Renal cortex interstitium (tissue), 11 donors: ENCODE data around the gene TACC3. TPM values are rescaled to one million over a fixed set of nuclear protein-coding genes. Genes with fewer than 3 reads are reported as not detected.

Experiments
- DNase-seq, 11 donors: peaks; one replicate each; pipeline ENCODE4 v3.0.0-alpha.2; 2013; ENCODE audit warnings: low read depth in 9 of 11, low spot score in 4 of 11; ENCODE audit errors: extremely low read depth in 1 of 11
- polyA plus RNA-seq, 3 donors: library from polyadenylated mRNA; unstranded; fragments of 120-200 nt; gene quantifications; one replicate each; pipeline ENCODE4 v1.2.1, GENCODE V29; 2013; ENCODE audit not compliant: insufficient read length in 3 of 3

The TACC3 gene
- polyA plus RNA-seq, 3 donors, result 40.0 to 56.0 (median 50.8) TPM

- peak in 1 of 11 donors; percentile 52 for DNase-seq
Measured at GRCh38 chr4:1752284-1753041, 31.1 kb downstream of the TACC3 start.

DNA sequence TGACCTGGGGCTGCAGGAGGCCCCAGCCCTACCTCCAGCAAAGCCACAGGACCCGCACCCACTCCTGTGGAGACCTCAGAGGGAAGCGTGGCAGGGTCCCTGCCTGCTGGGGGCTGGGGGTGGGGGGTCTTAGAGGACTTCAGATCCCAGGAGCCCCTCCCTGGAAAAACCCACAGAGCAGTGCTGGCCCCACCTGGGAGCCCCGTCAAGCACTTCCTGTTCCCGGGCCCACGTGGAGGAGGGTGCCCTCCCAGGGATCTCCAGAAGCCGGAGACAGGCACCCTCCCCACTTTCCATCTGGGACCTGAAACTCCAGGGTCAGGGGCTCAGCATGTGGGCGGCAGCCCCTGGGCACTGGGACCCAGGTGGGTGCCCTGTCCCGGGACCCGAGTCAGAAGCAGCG, 32.0 kb downstream of the TACC3 start:
- no peak for DNase-seq

DNA sequence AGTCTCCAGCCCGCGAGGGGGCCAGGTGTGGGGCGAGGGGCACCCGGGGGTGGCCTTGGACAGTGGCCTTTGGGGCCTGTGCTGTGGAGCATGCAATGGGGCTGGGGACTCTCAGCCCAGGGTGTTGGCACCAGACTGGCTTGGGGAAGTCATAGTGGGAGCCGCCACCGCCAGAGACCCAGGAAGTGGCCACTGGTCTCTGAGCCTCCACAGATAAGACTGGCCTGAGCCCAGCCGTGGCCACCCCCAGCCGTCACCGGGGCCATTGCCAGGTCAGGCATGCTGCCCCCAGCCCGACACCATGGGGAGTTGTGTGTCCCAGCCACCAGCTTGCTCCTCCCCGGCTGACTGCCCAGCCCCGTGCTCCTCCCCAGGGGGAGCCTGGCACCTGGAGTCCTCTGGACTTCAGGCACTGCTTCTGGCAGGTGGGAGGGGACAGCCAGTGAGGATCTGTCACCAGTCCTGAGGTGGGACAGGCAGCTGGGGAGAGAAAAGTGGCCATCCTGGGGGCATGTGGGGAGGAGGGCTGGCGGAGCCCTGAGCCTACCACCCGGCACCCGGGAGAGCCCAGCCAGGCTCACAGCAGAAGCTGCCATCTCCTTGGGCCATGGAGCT, 32.5 kb downstream of the TACC3 start:
- DNase-seq, result no peak

DNA sequence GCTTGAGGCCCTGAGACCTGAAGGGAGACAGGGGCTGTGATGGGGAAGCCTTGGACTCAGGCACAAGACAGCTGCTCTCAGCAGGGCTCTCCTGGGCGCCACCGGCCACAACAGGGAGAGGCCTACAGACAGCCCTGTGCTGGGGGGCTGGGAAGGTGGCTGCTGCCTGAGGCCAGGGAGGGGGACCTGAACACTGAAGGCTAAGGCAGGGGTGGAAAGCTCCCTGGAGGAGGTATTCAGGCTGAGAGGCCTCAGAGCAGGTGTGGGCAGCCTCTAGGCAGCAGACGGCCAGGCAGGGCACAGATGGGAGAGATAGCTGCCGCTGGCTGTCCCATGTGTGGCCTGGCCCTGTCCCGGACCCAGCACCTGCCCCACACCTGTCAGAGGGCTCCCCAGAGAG, 33.0 kb downstream of the TACC3 start:
- DNase-seq, result no peak

GRCh38 chr4:1755297-1755696, 34.0 kb downstream of the TACC3 start:
- no peak for DNase-seq

- DNase-seq, result no peak
Measured at GRCh38 chr4:1756079-1756478, 34.8 kb downstream of the TACC3 start.

DNA sequence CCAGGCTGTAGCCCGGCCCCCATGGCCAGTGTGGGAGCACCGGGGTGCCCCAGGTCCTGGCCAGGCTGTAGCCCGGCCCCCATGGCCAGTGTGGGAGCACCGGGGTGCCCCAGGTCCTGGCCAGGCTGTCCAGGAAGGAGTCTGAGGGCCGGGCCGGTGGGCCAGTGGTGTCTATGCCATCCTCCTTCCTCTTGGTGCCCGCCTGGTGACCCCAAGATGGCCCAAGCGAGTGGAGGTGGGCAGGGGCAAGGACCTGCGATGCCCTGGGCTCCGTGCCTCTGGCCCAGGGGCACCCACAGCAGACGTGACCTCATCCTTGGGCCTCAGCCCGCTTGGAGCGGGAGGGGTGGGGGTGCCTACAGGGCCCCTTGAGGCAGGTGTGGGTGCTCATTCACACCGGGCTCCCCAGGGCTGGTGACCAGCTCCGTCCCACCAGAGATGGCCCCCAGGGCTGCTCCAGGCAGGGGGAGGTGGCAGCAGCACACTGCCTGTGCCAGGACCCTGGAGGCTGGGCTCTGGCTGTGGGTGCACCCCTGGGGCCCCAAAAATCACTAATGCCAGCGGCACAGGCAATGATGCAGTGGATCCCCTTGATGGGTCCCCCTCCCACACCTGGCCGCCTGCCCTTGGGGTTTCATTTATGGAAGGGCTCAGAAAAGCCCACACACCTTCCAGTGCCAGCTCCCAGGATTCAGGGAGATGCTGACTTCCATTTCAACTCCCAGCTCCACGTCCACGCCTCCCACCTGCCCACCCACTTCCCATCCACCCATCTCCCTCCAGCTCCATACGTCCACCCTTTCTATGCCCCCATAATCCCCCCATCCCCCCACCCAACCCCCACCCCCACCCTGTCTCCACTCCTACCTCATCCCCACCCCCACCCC, 35.8 kb downstream of the TACC3 start:
- no peak for DNase-seq

- DNase-seq, result no peak
Measured at GRCh38 chr4:1757836-1758235, 36.5 kb downstream of the TACC3 start.

- DNase-seq, result no peak
Measured at GRCh38 chr4:1758306-1759121, 37.2 kb downstream of the TACC3 start.

GRCh38 chr4:1759170-1759817, 38.0 kb downstream of the TACC3 start:
- no peak for DNase-seq

GRCh38 chr4:1759818-1760223, 38.5 kb downstream of the TACC3 start:
- no peak for DNase-seq

- no peak for DNase-seq
Measured at GRCh38 chr4:1760521-1761071, 39.3 kb downstream of the TACC3 start.

DNA sequence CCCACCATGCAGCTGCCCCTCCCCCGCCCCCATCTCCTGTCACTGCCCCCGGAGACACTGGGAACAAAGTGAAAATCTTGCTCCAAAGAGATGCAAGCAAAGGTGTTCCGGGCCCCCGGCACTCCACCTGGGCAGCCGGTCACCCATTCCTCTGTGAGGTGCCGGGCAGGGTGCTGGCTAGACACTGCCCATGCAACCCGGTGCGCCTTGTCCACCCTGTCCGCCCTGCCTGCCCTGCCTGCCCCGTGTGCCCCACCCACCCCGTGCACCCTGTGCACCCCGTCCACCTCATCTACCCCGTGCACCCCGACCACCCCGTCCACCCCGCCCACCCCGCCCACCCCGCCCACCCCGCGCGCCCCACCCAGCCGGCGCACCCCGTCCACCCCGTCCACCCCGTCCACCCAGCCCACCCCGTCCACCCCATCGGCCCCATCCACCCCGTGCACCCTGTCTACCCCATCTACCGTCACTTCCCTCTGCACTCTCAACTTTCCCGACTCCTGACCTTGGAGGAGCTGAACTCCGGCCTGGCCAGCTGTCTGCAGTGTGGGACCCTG, 39.9 kb downstream of the TACC3 start:
- DNase-seq, result no peak

- no peak for DNase-seq
Measured at GRCh38 chr4:1762264-1763010, 41.1 kb downstream of the TACC3 start.

DNA sequence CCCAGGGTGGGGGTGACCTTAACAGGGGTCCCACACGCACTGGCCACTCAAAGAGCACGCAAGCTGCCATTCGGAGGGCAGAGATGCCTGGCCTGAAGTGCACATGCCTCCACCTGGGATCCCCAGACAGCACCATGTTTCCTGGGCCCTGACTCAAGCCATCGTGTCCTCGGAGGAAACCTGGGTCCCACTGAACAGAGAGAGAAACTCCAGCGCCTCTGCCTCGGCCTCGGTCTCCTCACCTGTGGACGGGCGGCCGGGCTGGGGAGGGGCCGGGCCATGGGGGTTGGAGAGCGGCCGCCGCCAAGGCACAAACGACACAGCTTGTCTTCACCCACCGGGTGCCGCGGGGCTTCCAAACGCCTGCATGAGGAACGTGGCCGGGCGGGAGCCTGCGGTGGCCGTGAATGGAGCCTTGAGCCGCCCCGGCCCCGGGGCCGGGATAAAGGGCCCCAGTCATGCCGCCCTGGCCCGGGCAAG, 41.8 kb downstream of the TACC3 start:
- DNase-seq, result no peak

- peak in 1 of 11 donors; percentile 62 for DNase-seq
Measured at GRCh38 chr4:1763550-1764080, 42.3 kb downstream of the TACC3 start.

GRCh38 chr4:1764670-1765069, 43.3 kb downstream of the TACC3 start:
- no peak for DNase-seq
